Renal cortical epithelial cell (primary cell): ENCODE results near the gene SULT1A1. TPM values are rescaled to one million over a fixed set of nuclear protein-coding genes. Genes with fewer than 3 reads are reported as not detected.

Source experiments
- DNase-seq: peaks from one replicate; pipeline ENCODE4 v3.0.0-alpha.2; 2011; ENCODE audit warnings: low read depth
- total RNA-seq: library from RNA; depleted of rRNA; stranded (reverse); fragments of >200 nt; gene quantifications from 2 replicates; pipeline ENCODE4 v1.2.3, GENCODE V29; 2014

Gene SULT1A1
- total RNA-seq, 1 donor from 2014 or later, result 7.1 TPM

GRCh38 chr16:28561557-28562187 lies 48.2 kb downstream of the SULT1A1 start:
- no peak for DNase-seq

GRCh38 chr16:28558456-28558855 lies 51.4 kb downstream of the SULT1A1 start:
- no peak for DNase-seq

GRCh38 chr16:28556914-28557320 lies 52.9 kb downstream of the SULT1A1 start:
- DNase-seq, result no peak

- DNase-seq, result no peak
These were observed 54.3 kb downstream of the SULT1A1 start for GRCh38 chr16:28555561-28555960.

Other genes with a start within 250 kb of the SULT1A1 start
- gene NPIPB6, start 246.5 kb downstream of the SULT1A1 start, total RNA-seq, result 0.30 and 0.69 TPM in 2 replicates
- 94.5 and 215 TPM in 2 replicates for gene EIF3CL, start 206.2 kb downstream of the SULT1A1 start, total RNA-seq
- not detected in 2 replicates for gene NPIPB7, start 137.7 kb downstream of the SULT1A1 start, total RNA-seq
- 21.5 and 27.3 TPM in 2 replicates for gene CLN3, start 118.0 kb downstream of the SULT1A1 start, total RNA-seq
- 0.05 TPM in 1 of 2 replicates, not detected in the other for gene APOBR, start 115.4 kb downstream of the SULT1A1 start, total RNA-seq
- gene IL27, start 103.2 kb downstream of the SULT1A1 start, total RNA-seq, result not detected in 2 replicates
- gene NUPR1, start 71.1 kb downstream of the SULT1A1 start, total RNA-seq, result 1.4 and 3.0 TPM in 2 replicates
- 6.1 and 11.8 TPM in 2 replicates for gene SGF29, start 56.1 kb downstream of the SULT1A1 start, total RNA-seq
- gene SULT1A2, start 13.0 kb downstream of the SULT1A1 start, total RNA-seq, result 0.45 TPM in 1 of 2 replicates, not detected in the other
- gene NPIPB8, start 28.0 kb upstream of the SULT1A1 start, total RNA-seq, result 0.05 TPM in 1 of 2 replicates, not detected in the other
- gene EIF3C, start 101.4 kb upstream of the SULT1A1 start, total RNA-seq, result 75.2 and 177 TPM in 2 replicates
- gene NPIPB9, start 141.7 kb upstream of the SULT1A1 start, total RNA-seq, result 4.5 TPM in 1 of 2 replicates, not detected in the other
- gene ATXN2L, start 213.0 kb upstream of the SULT1A1 start, total RNA-seq, result 26.6 and 92.6 TPM in 2 replicates
- 129 and 130 TPM in 2 replicates for gene TUFM, start 236.3 kb upstream of the SULT1A1 start, total RNA-seq